Measurements from ENCODE around the gene KCNK10.

KCNK10 gene

GRCh38 chr14:88271205-88271604 lies 51.9 kb downstream of the KCNK10 start:
- Histone ChIP-seq H3K36me3 (ENCODE audit: insufficient read depth, low read length) (no peaks in the 10 kb centered on the region), H2AFZ (ENCODE audit: low read length) (no peak overlapping the region)

DNA sequence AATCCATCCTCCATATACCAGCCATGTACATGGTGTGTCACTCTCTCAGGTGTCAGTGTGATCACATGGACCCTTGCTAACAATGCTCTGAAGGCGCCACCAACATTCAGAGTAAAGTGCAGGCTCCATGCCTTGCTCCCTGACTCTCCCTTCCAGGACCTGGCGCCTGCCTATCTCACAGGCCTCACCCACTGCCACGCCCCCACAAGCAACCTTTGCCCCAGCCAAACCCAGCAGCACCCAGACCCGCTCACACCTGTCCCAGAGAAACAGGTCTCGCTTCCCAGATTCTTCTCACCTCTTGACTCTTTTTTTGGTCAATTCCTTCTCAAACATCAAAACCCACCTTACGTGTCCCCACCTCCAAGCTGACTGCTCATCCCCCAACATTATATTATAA lies 52.3 kb downstream of the KCNK10 start:
- Histone ChIP-seq H3K27ac (ENCODE audit: low read depth, low read length, poor library complexity, severe bottlenecking) (no peak overlapping the region), H3K4me3 (ENCODE audit: low read depth, low read length, poor library complexity, severe bottlenecking) (no peak overlapping the region), H3K9me2 (ENCODE audit: low read depth, low read length) (no peaks in the 10 kb centered on the region), H3K36me3 (ENCODE audit: insufficient read depth, low read length) (no peaks in the 10 kb centered on the region), H3F3A (ENCODE audit: insufficient read depth, low read length) (no peaks in the 10 kb centered on the region), H3K9ac (ENCODE audit: low read length) (no peak overlapping the region), H3K79me2 (ENCODE audit: insufficient read depth, low read length) (no peaks in the 10 kb centered on the region), H3K4me1 (ENCODE audit: insufficient read depth, low read length, severe bottlenecking) (no peaks in the 10 kb centered on the region), H3K4me2 (ENCODE audit: low read length) (no peak overlapping the region), H3K9me3 (ENCODE audit: low read length) (no peaks in the 10 kb centered on the region), H4K20me1 (ENCODE audit: insufficient read depth, low read length) (no peaks in the 10 kb centered on the region), H3K27me3 (ENCODE audit: insufficient read depth, low read length) (0 out of 2 replicates have a peak, but pooled peaks cover 4% of the 10 kb centered on the region), H2AFZ (ENCODE audit: low read length) (no peak overlapping the region)
- TF ChIP-seq, protein P1, sequence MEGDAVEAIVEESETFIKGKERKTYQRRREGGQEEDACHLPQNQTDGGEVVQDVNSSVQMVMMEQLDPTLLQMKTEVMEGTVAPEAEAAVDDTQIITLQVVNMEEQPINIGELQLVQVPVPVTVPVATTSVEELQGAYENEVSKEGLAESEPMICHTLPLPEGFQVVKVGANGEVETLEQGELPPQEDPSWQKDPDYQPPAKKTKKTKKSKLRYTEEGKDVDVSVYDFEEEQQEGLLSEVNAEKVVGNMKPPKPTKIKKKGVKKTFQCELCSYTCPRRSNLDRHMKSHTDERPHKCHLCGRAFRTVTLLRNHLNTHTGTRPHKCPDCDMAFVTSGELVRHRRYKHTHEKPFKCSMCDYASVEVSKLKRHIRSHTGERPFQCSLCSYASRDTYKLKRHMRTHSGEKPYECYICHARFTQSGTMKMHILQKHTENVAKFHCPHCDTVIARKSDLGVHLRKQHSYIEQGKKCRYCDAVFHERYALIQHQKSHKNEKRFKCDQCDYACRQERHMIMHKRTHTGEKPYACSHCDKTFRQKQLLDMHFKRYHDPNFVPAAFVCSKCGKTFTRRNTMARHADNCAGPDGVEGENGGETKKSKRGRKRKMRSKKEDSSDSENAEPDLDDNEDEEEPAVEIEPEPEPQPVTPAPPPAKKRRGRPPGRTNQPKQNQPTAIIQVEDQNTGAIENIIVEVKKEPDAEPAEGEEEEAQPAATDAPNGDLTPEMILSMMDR (IDR thresholded peaks at IDR 0.05; ENCODE audit: low read length), result no peak
- TF ChIP-seq EZH2 (IDR thresholded peaks at IDR 0.05; ENCODE audit: borderline replicate concordance, low read length), result no peak

More at GRCh38 chr14:88271205-88271604, 51.9 kb downstream of the KCNK10 start:
- no peaks in the 10 kb centered on the region for H3K9me2 ChIP-seq (ENCODE audit: low read depth, low read length)
- H3K79me2 ChIP-seq (ENCODE audit: insufficient read depth, low read length), result no peaks in the 10 kb centered on the region
- H3F3A ChIP-seq (ENCODE audit: insufficient read depth, low read length), result no peaks in the 10 kb centered on the region
- H3K9me3 ChIP-seq (ENCODE audit: low read length), result no peaks in the 10 kb centered on the region
- TF ChIP-seq, protein P1 (IDR thresholded peaks at IDR 0.05; ENCODE audit: low read length), result no peak
- TF ChIP-seq EZH2 (IDR thresholded peaks at IDR 0.05; ENCODE audit: borderline replicate concordance, low read length), result no peak
- no peak overlapping the region for H3K9ac ChIP-seq (ENCODE audit: low read length)
- H3K4me1 ChIP-seq (ENCODE audit: insufficient read depth, low read length, severe bottlenecking), result no peaks in the 10 kb centered on the region
- H4K20me1 ChIP-seq (ENCODE audit: insufficient read depth, low read length), result no peaks in the 10 kb centered on the region
- H3K27me3 ChIP-seq (ENCODE audit: insufficient read depth, low read length), result 0 out of 2 replicates have a peak, but pooled peaks cover 4% of the 10 kb centered on the region
- H3K27ac ChIP-seq (ENCODE audit: low read depth, low read length, poor library complexity, severe bottlenecking), result no peak overlapping the region
- no peak overlapping the region for H3K4me3 ChIP-seq (ENCODE audit: low read depth, low read length, poor library complexity, severe bottlenecking)
- H3K4me2 ChIP-seq (ENCODE audit: low read length), result no peak overlapping the region

GRCh38 chr14:88269806-88270420 lies 53.2 kb downstream of the KCNK10 start:
- no peaks in the 10 kb centered on the region for H3F3A ChIP-seq (ENCODE audit: insufficient read depth, low read length)
- H3K4me2 ChIP-seq (ENCODE audit: low read length), result no peak overlapping the region
- H3K9me3 ChIP-seq (ENCODE audit: low read length), result no peaks in the 10 kb centered on the region
- H3K9ac ChIP-seq (ENCODE audit: low read length), result no peak overlapping the region
- H3K79me2 ChIP-seq (ENCODE audit: insufficient read depth, low read length), result no peaks in the 10 kb centered on the region
- H3K27me3 ChIP-seq (ENCODE audit: insufficient read depth, low read length), result 0 out of 2 replicates have a peak, but pooled peaks cover 4% of the 10 kb centered on the region
- no peaks in the 10 kb centered on the region for H4K20me1 ChIP-seq (ENCODE audit: insufficient read depth, low read length)
- no peak overlapping the region for H3K4me3 ChIP-seq (ENCODE audit: low read depth, low read length, poor library complexity, severe bottlenecking)
- no peak for TF ChIP-seq EZH2 (IDR thresholded peaks at IDR 0.05; ENCODE audit: borderline replicate concordance, low read length)
- TF ChIP-seq, protein P1 (IDR thresholded peaks at IDR 0.05; ENCODE audit: low read length), result no peak
- H3K27ac ChIP-seq (ENCODE audit: low read depth, low read length, poor library complexity, severe bottlenecking), result no peak overlapping the region
- H3K4me1 ChIP-seq (ENCODE audit: insufficient read depth, low read length, severe bottlenecking), result no peaks in the 10 kb centered on the region
- no peak overlapping the region for H2AFZ ChIP-seq (ENCODE audit: low read length)
- H3K9me2 ChIP-seq (ENCODE audit: low read depth, low read length), result no peaks in the 10 kb centered on the region
- H3K36me3 ChIP-seq (ENCODE audit: insufficient read depth, low read length), result no peaks in the 10 kb centered on the region

Data from OCI-LY1 (cell line).